H9 (cell line): ENCODE data around the gene SH3BGRL3. TPM values are rescaled to one million over a fixed set of nuclear protein-coding genes. Genes with fewer than 3 reads are reported as not detected.

Experiments used
- DNase-seq: peaks from one replicate; pipeline ENCODE4 v3.0.0-alpha.2; 2017
- H2AFZ ChIP-seq: one replicate; pipeline ENCODE4 v1.6.1; 2013; ENCODE audit warnings: mild to moderate bottlenecking, low read length, control low read depth, moderate library complexity
- H2AK5ac ChIP-seq: 2 replicates; pipeline ENCODE4 v1.6.1; 2013; ENCODE audit warnings: low read length, control low read depth, mixed read lengths; ENCODE audit not compliant: insufficient read length
- H2BK120ac ChIP-seq: one replicate; pipeline ENCODE4 v1.6.1; 2013; ENCODE audit warnings: low read depth, mild to moderate bottlenecking, low read length, control low read depth, inconsistent platforms; ENCODE audit not compliant: poor library complexity, severe bottlenecking
- H2BK12ac ChIP-seq: 2 replicates; pipeline ENCODE4 v1.6.1; 2013; ENCODE audit warnings: low read length, control low read depth, mixed read lengths, low read depth; ENCODE audit not compliant: insufficient read length
- H2BK15ac ChIP-seq: 2 replicates; pipeline ENCODE4 v1.6.1; 2013; ENCODE audit warnings: low read depth, low read length, control low read depth
- H2BK20ac ChIP-seq: one replicate; pipeline ENCODE4 v1.6.1; 2013; ENCODE audit warnings: low read depth, mild to moderate bottlenecking, low read length, control low read depth, inconsistent platforms; ENCODE audit not compliant: poor library complexity, severe bottlenecking
- H2BK5ac ChIP-seq: 2 replicates; pipeline ENCODE4 v1.6.1; 2013; ENCODE audit warnings: low read length, control low read depth, mixed read lengths; ENCODE audit not compliant: insufficient read length
- H3K14ac ChIP-seq: 2 replicates; pipeline ENCODE4 v1.6.1; 2013; ENCODE audit warnings: low read length, control low read depth; ENCODE audit not compliant: insufficient read depth
- H3K18ac ChIP-seq: 2 replicates; pipeline ENCODE4 v1.6.1; 2013; ENCODE audit warnings: low read depth, mild to moderate bottlenecking, mixed read lengths, low read length, control low read depth; ENCODE audit not compliant: insufficient read length
- H3K23ac ChIP-seq: 2 replicates; pipeline ENCODE4 v1.6.1; 2013; ENCODE audit warnings: low read length, control low read depth, mixed read lengths, low read depth; ENCODE audit not compliant: insufficient read length
- H3K23me2 ChIP-seq: 2 replicates; pipeline ENCODE4 v1.6.1; 2013; ENCODE audit warnings: low read depth, mild to moderate bottlenecking, mixed read lengths, low read length, control low read depth; ENCODE audit not compliant: insufficient read length, poor library complexity, severe bottlenecking
- H3K27ac ChIP-seq: 2 replicates; pipeline ENCODE4 v1.5.1; 2013; ENCODE audit warnings: low read length, control low read depth, mixed read lengths, low read depth; ENCODE audit not compliant: insufficient read length
- H3K27me3 ChIP-seq: 2 replicates; pipeline ENCODE4 v1.6.1; 2013; ENCODE audit warnings: low read length, control low read depth, inconsistent platforms; ENCODE audit not compliant: insufficient read depth
- H3K4ac ChIP-seq: 2 replicates; pipeline ENCODE4 v1.6.1; 2013; ENCODE audit warnings: low read depth, mild to moderate bottlenecking, control low read depth, inconsistent platforms, low read length, moderate library complexity
- H3K4me1 ChIP-seq: 2 replicates; pipeline ENCODE4 v1.6.1; 2013; ENCODE audit warnings: low read length, control low read depth, inconsistent platforms; ENCODE audit not compliant: insufficient read depth
- H3K4me2 ChIP-seq: 2 replicates; pipeline ENCODE4 v1.6.1; 2013; ENCODE audit warnings: low read length, control low read depth, mixed read lengths; ENCODE audit not compliant: insufficient read length, insufficient read depth
- H3K56ac ChIP-seq: 2 replicates; pipeline ENCODE4 v1.6.1; 2013; ENCODE audit warnings: low read depth, mild to moderate bottlenecking, mixed read lengths, low read length, control low read depth; ENCODE audit not compliant: insufficient read length
- H3K79me1 ChIP-seq: 2 replicates; pipeline ENCODE4 v1.6.1; 2013; ENCODE audit warnings: low read depth, mild to moderate bottlenecking, moderate library complexity, low read length, control low read depth, inconsistent platforms; ENCODE audit not compliant: insufficient read depth, poor library complexity, severe bottlenecking
- H3K79me2 ChIP-seq: 2 replicates; pipeline ENCODE4 v1.6.1; 2013; ENCODE audit warnings: low read length, control low read depth, inconsistent platforms; ENCODE audit not compliant: insufficient read depth
- H3K9ac ChIP-seq: 2 replicates; pipeline ENCODE4 v1.6.1; 2013; ENCODE audit warnings: low read length, control low read depth, mixed read lengths; ENCODE audit not compliant: insufficient read length; ENCODE audit errors: extremely low read depth
- H3K9me3 ChIP-seq: one replicate; pipeline ENCODE4 v1.6.1; 2013; ENCODE audit warnings: low read depth, low read length, inconsistent platforms; ENCODE audit not compliant: control insufficient read depth
- H3T11ph ChIP-seq: one replicate; pipeline ENCODE4 v1.6.1; 2013; ENCODE audit warnings: mild to moderate bottlenecking, low read length, control low read depth, inconsistent platforms
- H4K20me1 ChIP-seq: one replicate; pipeline ENCODE4 v1.6.1; 2013; ENCODE audit not compliant: control insufficient read depth, insufficient read length, insufficient read depth
- H4K5ac ChIP-seq: 2 replicates; pipeline ENCODE4 v1.6.1; 2013; ENCODE audit warnings: low read depth, mild to moderate bottlenecking, mixed read lengths, low read length, control low read depth; ENCODE audit not compliant: insufficient read length
- H4K8ac ChIP-seq: replicated peaks from 2 replicates; pipeline ENCODE4 v1.6.1; 2013; ENCODE audit warnings: low read length, control low read depth, mixed read lengths, low read depth; ENCODE audit not compliant: insufficient read length
- H4K91ac ChIP-seq: 2 replicates; pipeline ENCODE4 v1.6.1; 2013; ENCODE audit warnings: low read depth, mild to moderate bottlenecking, moderate library complexity, mixed read lengths, low read length, control low read depth; ENCODE audit not compliant: insufficient read length
- H3K27ac Mint-ChIP-seq, 3 experiments: 2 replicates in 2 of 3; 3 replicates in 1 of 3; pipeline ENCODE4 v1.8.0; 2020 to 2021; ENCODE audit warnings: mixed read lengths in 3 of 3, mild to moderate bottlenecking in 1 of 3, moderate library complexity in 1 of 3
- H3K27me3 Mint-ChIP-seq: 2 replicates; pipeline ENCODE4 v1.8.0; 2021; ENCODE audit warnings: low read depth, mild to moderate bottlenecking, moderate library complexity, mixed read lengths
- H3K36me3 Mint-ChIP-seq, 3 experiments: 2 replicates in 2 of 3; 3 replicates in 1 of 3; pipeline ENCODE4 v1.8.0; 2020 to 2021; ENCODE audit warnings: low read depth in 3 of 3, mixed read lengths in 3 of 3; ENCODE audit not compliant: insufficient read depth in 1 of 3
- H3K4me1 Mint-ChIP-seq, 2 experiments: 2 replicates each; pipeline ENCODE4 v1.8.0; 2020; ENCODE audit warnings: mixed read lengths in 2 of 2
- H3K4me3 Mint-ChIP-seq, 2 experiments: 2 replicates in 1 of 2; 3 replicates in 1 of 2; pipeline ENCODE4 v1.8.0; 2020 to 2021; ENCODE audit warnings: mild to moderate bottlenecking in 2 of 2, mixed read lengths in 2 of 2, moderate library complexity in 1 of 2
- H3K9me3 Mint-ChIP-seq, 2 experiments: 2 replicates in 1 of 2; 3 replicates in 1 of 2; pipeline ENCODE4 v1.8.0; 2020; ENCODE audit warnings: mild to moderate bottlenecking in 2 of 2, mixed read lengths in 2 of 2, moderate library complexity in 1 of 2
- CTCF ChIP-seq: fragments of 200-600 bp; sonication (generic); conservative IDR thresholded peaks from 3 replicates; pipeline ENCODE4 v1.8.0; 2021; ENCODE audit warnings: antibody characterized with exemption, mild to moderate bottlenecking
- WGBS: extraction: QIAGEN DNeasy Blood & Tissue Kit; methylation state at CpG from one replicate; pipeline ENCODE4 v1.1.7; 2013; ENCODE audit warnings: missing lambda C conversion rate, low lambda C conversion rate, mixed read lengths; ENCODE audit not compliant: insufficient read length; ENCODE audit errors: extremely low coverage; 5-methylcytosine and 5-hydroxymethylcytosine counted together
- total RNA-seq: library from RNA; stranded (reverse); gene quantifications from 2 replicates; pipeline ENCODE4 v1.2.1, GENCODE V29; 2021

The SH3BGRL3 gene
- total RNA-seq, 1 experiment from 2014 or later, result 86.3 TPM

DNA sequence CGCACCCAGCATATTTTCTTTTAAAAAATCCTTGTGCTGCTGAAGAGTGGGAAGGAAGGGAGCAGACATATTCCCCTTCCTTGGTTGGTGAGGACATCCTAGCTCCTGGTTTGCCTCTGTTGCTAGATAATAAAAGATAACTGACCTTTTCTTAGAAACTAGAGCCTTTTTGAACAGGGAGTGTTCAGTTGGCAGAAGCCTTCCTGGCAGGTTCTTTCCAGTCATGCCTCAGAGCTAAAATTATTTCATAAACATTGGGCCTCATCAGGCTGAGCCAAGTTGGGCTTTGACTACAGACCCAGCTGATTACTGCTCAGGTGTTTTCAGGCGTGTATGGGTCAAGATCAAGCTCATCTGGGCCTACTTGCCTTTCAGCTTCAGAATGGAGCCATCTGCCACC, 22.7 kb upstream of the SH3BGRL3 start:
- Histone ChIP-seq H2BK15ac (no peak overlapping the region), H2AK5ac (no peak overlapping the region), H2BK120ac (no peak overlapping the region), H3K4me1 (no peaks in the 10 kb centered on the region), H2BK5ac (no peak overlapping the region), H2BK20ac (no peak overlapping the region), H4K5ac (no peak overlapping the region), H4K20me1 (no peaks in the 10 kb centered on the region), H3K27me3 (no peaks in the 10 kb centered on the region), H3K56ac (no peak overlapping the region), H3K9me3 (no peaks in the 10 kb centered on the region), H2BK12ac (no peak overlapping the region), H3K23me2 (no peaks in the 10 kb centered on the region), H3K23ac (no peak overlapping the region), H3K79me2 (no peaks in the 10 kb centered on the region), H3T11ph (no peak overlapping the region), H3K79me1 (no peaks in the 10 kb centered on the region), H4K8ac (no peak overlapping the region), H3K18ac (no peak overlapping the region), H3K14ac (no peak overlapping the region), H3K27ac (no peak overlapping the region), H3K4me2 (no peak overlapping the region), H2AFZ (no peak overlapping the region), H3K9ac (no peak overlapping the region), H4K91ac (no peak overlapping the region), H3K4ac (no peak overlapping the region)
- Mint-ChIP-seq H3K27me3 (no peaks in the 10 kb centered on the region), H3K36me3 (peaks cover 56 to 81% (median 76%) of the 10 kb centered on the region in 3 experiments), H3K4me3 (no peak overlapping the region), H3K9me3 (no peaks in the 10 kb centered on the region; a peak in 1 of 5 replicates), H3K27ac (no peak overlapping the region), H3K4me1 (no peaks in the 10 kb centered on the region)
- DNase-seq, result no peak
- TF ChIP-seq CTCF, result no peak
- no CpG with 5 or more reads among the region's 2 CpGs for WGBS
